ENCODE data around the gene NR3C2. TPM values are rescaled to one million over a fixed set of nuclear protein-coding genes. Genes with fewer than 3 reads are reported as not detected.

NR3C2 gene
- total RNA-seq, 2 donors from 2014 or later = 0.44 to 0.82 TPM

GRCh38 chr4:148061141-148061481 lies 381.1 kb downstream of the NR3C2 start:
- Histone ChIP-seq H3K9me3 (ENCODE audit: control insufficient read depth, low read length) (no peaks in the 10 kb centered on the region), H3K36me3 (ENCODE audit: control insufficient read depth, insufficient read depth, low read length) (peaks cover 7% of the 10 kb centered on the region), H3K9ac (ENCODE audit: extremely low read depth, low read length, poor library complexity, severe bottlenecking) (no peak overlapping the region), H3K4me1 (ENCODE audit: control insufficient read depth, insufficient read depth, low read length) (peaks cover 3% of the 10 kb centered on the region), H3K27ac (ENCODE audit: low read depth, low read length) (no peak overlapping the region), H3K4me3 (ENCODE audit: low read length) (no peak overlapping the region), H3K27me3 (ENCODE audit: control insufficient read depth, insufficient read depth, low read length, poor library complexity, severe bottlenecking) (no peaks in the 10 kb centered on the region)
- H3K36me3 Mint-ChIP-seq (ENCODE audit: low read depth) = peaks cover 4% of the 10 kb centered on the region
- WGBS, 2 experiments (ENCODE audit: insufficient coverage in 1 of 2, insufficient read length in 1 of 2) = 53 to 65% methylated on average over 2 to 4 of the region's 4 CpGs
- TF ChIP-seq CTCF (conservative IDR thresholded peaks at IDR 0.05) = no peak
- H3K27me3 Mint-ChIP-seq (ENCODE audit: insufficient read depth) = no peaks in the 10 kb centered on the region
- no peak overlapping the region for H3K4me3 Mint-ChIP-seq
- no peaks in the 10 kb centered on the region for H3K9me3 Mint-ChIP-seq
- H3K4me1 Mint-ChIP-seq = peaks cover 37% of the 10 kb centered on the region
- no peak overlapping the region for H3K27ac Mint-ChIP-seq
- DNase-seq = no peak

- Histone ChIP-seq H3K27me3 (ENCODE audit: control insufficient read depth, insufficient read depth, low read length, poor library complexity, severe bottlenecking) (no peaks in the 10 kb centered on the region), H3K9ac (ENCODE audit: extremely low read depth, low read length, poor library complexity, severe bottlenecking) (no peak overlapping the region), H3K36me3 (ENCODE audit: control insufficient read depth, insufficient read depth, low read length) (peaks cover 5% of the 10 kb centered on the region), H3K27ac (ENCODE audit: low read depth, low read length) (no peak overlapping the region), H3K4me3 (ENCODE audit: low read length) (no peak overlapping the region), H3K9me3 (ENCODE audit: control insufficient read depth, low read length) (no peaks in the 10 kb centered on the region), H3K4me1 (ENCODE audit: control insufficient read depth, insufficient read depth, low read length) (peaks cover 7% of the 10 kb centered on the region)
- Mint-ChIP-seq H3K4me1 (peaks cover 42% of the 10 kb centered on the region), H3K36me3 (ENCODE audit: low read depth) (peaks cover 4% of the 10 kb centered on the region), H3K27ac (no peak overlapping the region), H3K4me3 (no peak overlapping the region), H3K27me3 (ENCODE audit: insufficient read depth) (no peaks in the 10 kb centered on the region), H3K9me3 (no peaks in the 10 kb centered on the region)
- no peak for DNase-seq
- WGBS, 2 experiments (ENCODE audit: insufficient coverage in 1 of 2, insufficient read length in 1 of 2) = 79 to 86% methylated on average over 6 to 13 of the region's 13 CpGs
- TF ChIP-seq CTCF (conservative IDR thresholded peaks at IDR 0.05) = no peak
These were observed 381.7 kb downstream of the NR3C2 start for GRCh38 chr4:148060264-148061140.

- no peaks in the 10 kb centered on the region for H3K27me3 ChIP-seq (ENCODE audit: control insufficient read depth, insufficient read depth, low read length, poor library complexity, severe bottlenecking)
- H3K4me3 ChIP-seq (ENCODE audit: low read length) = no peak overlapping the region
- Mint-ChIP-seq H3K27me3 (ENCODE audit: insufficient read depth) (no peaks in the 10 kb centered on the region), H3K4me3 (no peak overlapping the region), H3K4me1 (peaks cover 41% of the 10 kb centered on the region), H3K9me3 (no peaks in the 10 kb centered on the region), H3K36me3 (ENCODE audit: low read depth) (no peaks in the 10 kb centered on the region), H3K27ac (no peak overlapping the region)
- 93 to 100% methylated on average over 3 to 10 of the region's 10 CpGs for WGBS, 2 experiments (ENCODE audit: insufficient coverage in 1 of 2, insufficient read length in 1 of 2)
- H3K4me1 ChIP-seq (ENCODE audit: control insufficient read depth, insufficient read depth, low read length) = peaks cover 7% of the 10 kb centered on the region
- no peak for TF ChIP-seq CTCF (conservative IDR thresholded peaks at IDR 0.05)
- no peaks in the 10 kb centered on the region for H3K9me3 ChIP-seq (ENCODE audit: control insufficient read depth, low read length)
- H3K9ac ChIP-seq (ENCODE audit: extremely low read depth, low read length, poor library complexity, severe bottlenecking) = no peak overlapping the region
- H3K36me3 ChIP-seq (ENCODE audit: control insufficient read depth, insufficient read depth, low read length) = no peaks in the 10 kb centered on the region
- no peak for DNase-seq
- H3K27ac ChIP-seq (ENCODE audit: low read depth, low read length) = no peak overlapping the region
These were observed 382.5 kb downstream of the NR3C2 start for GRCh38 chr4:148059617-148060180.
